NB4 (cell line): ENCODE measurements around the gene CYSRT1.

ENCODE experiments used
- DNase-seq: peaks from one replicate; pipeline ENCODE4 v3.0.0; 2010; ENCODE audit warnings: low read depth
- H3K4me3 ChIP-seq: one replicate; pipeline ENCODE4 v1.5.1; 2011; ENCODE audit warnings: mild to moderate bottlenecking, low read depth, low read length, moderate library complexity
- CTCF ChIP-seq: IDR thresholded peaks from one replicate; pipeline ENCODE4 v1.5.1; 2012; ENCODE audit warnings: low read depth, low read length
- MAX ChIP-seq: IDR thresholded peaks from 2 replicates; pipeline ENCODE4 v1.6.1; 2011; ENCODE audit warnings: low read depth, low read length
- MYC ChIP-seq: IDR thresholded peaks from 2 replicates; pipeline ENCODE4 v1.6.1; 2011; ENCODE audit warnings: low read depth, low read length
- POLR2A ChIP-seq: IDR thresholded peaks from 2 replicates; pipeline ENCODE4 v1.6.1; 2011; ENCODE audit warnings: mild to moderate bottlenecking; ENCODE audit not compliant: insufficient read length; ENCODE audit errors: extremely low read depth

CYSRT1 gene

GRCh38 chr9:137221095-137221505 is 3.9 kb upstream of the CYSRT1 start:
- no peak overlapping the region for H3K4me3 ChIP-seq
- no peak for DNase-seq
- TF ChIP-seq POLR2A (no peak), MAX (no peak), CTCF (no peak), MYC (no peak)

DNA sequence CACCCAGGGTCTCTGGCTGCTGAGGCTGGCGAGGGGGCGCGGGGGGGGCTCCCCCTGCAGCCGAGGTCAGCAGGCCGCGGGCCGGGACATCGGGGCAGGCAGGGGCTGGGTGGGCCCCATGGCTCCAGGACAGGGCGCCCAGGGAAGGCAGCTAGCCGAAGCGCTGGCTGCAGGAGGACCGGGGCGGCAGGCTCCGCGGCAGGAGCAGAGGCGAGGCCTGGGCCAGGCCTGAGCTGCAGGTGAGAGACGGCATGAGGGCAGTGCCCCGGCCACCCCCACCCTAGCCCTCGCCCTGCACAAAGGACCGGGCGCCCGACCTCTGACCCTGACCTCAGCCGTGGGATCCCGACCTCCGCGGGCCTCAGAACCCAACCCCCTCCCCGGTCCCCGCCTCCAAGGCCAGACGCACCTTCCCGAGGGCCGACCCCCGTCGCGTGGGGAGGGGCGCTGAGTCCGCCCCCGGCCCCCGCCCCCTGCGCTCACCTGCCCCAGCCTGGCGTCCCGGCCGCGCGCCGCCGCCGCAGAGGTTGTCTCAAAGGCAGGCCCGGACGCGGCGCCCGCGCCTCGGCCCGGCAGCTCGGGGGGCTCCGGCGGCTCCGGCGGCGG is 3.4 kb upstream of the CYSRT1 start:
- H3K4me3 ChIP-seq, result no peak overlapping the region
- TF ChIP-seq MYC (no peak), MAX (no peak), POLR2A (no peak), CTCF (no peak)
- no peak for DNase-seq

DNA sequence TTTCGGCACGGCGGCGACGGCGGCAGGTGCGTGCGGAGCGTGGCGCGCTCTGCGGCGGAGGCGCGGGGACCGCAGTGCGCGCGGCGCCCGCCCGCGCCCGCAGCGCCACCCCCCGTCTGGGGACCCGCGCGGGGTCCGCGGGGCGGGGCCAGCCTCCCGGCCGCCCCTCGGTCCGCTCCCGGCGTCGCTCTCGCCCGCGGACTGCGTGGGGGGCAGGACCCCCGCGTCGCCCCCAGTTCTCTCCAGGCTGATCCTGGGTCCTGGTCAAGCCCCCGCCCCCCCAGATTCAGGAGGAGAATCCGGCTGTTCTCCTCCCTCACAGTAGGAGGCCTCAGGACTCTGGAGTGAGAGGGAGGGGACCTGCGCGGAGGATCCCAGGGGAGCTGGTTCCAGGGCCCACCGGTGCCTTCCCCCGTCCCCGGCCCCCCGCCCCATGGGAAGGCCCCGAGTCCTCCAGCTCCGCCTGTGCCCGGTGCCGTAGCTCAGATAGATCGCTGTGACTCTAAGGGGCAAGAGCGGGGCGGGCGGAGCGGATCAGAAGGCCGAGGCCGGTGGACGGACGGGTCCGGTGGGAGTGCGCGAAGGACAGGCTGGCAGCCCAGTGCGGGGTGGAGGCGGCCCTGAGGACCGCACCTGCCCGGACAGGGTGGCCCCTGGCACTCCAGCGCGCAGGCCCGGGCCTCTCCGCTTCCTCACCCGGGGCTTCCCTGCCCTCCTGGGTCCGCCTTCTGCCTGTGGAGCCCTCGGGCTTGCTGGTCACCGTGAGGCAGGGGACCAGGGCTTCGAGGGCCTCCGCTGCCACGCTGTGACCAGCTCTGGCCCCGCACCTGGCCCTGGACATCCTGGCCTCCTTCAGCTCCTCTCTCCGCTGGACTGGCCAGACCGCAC is 2.5 kb upstream of the CYSRT1 start, which contains the start of gene RNF208:
Gene RNF208, minus strand, starts transcription at position 51 of the 888 bp plus-strand sequence. CDS start 1,028 bp downstream, outside the sequence.
- TF ChIP-seq CTCF (no peak), MAX (no peak), MYC (no peak), POLR2A (no peak)
- no peak for DNase-seq
- H3K4me3 ChIP-seq, result peak within 1 kb of the TSS; percentile 47

DNA sequence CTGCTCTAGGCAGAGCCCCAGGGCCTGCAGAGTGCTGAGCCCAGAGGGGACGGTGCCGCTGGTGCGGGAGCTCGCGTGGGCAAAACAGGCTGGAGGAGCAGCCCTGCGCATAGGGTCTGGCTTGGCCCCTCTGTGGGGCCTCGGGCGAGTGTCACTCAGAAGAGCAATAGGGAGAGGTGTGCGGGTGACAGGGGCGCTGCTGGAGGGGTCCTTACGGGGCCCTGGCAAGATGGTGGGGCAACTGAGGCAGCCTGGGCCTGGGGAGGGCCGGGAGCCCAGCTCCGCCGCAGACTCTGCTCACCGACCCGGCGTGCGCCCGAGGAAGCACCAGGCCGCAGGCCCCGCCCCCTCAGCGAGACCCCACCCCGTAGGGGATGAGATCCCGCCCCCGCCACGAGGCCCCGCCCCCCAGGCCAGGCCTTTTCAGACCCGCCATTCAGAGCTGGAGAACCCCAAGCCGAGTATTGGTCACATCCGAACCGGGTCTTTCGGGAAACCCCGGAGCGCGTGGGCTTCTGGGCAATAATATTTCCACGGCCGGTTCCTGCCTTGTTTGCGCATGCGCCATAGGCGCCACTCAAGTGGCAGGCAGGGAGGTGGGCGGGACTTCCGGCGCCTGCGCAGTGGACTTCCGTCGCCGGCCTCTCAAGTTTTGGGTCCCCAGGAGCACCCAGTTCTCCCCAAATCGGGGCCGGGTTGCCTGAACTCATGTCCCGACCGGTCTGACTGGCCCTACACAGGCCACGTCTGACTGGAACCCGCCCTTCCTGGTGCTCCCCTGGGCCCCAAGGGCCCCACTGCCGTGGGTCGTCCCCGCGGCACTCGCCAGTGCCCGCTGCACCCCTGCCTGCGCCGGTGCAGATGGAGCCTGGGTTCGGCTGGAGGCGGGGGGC is 1.6 kb upstream of the CYSRT1 start:
- H3K4me3 ChIP-seq, result peak overlapping the region; percentile 68
- DNase-seq, result peak; percentile 96
- TF ChIP-seq CTCF (no peak), MYC (peak; percentile 80), MAX (peak; percentile 76), POLR2A (peak; percentile 71)

- no peak for TF ChIP-seq CTCF
- no peak for TF ChIP-seq MYC
- no peak for TF ChIP-seq POLR2A
- TF ChIP-seq MAX, result no peak
These were observed 841 bp downstream of the CYSRT1 start for GRCh38 chr9:137225699-137226331.

More at GRCh38 chr9:137225699-137226331, 841 bp downstream of the CYSRT1 start:
- DNase-seq, result no peak
- no peak overlapping the region for H3K4me3 ChIP-seq
